HEK293 (cell line): ENCODE measurements around the gene TRDMT1.

Experiments
- CTCF ChIP-seq: fragments of 450-650 bp; formaldehyde crosslinking; IDR thresholded peaks from 2 replicates; pipeline ENCODE4 v1.5.1; 2016; ENCODE audit warnings: missing biosample characterization, missing genetic modification characterization
- MYNN ChIP-seq: fragments of 450-650 bp; formaldehyde crosslinking; IDR thresholded peaks from 2 replicates; pipeline ENCODE4 v1.5.1; 2016; ENCODE audit warnings: missing biosample characterization, missing genetic modification characterization, borderline replicate concordance
- REST ChIP-seq: fragments of 450-650 bp; formaldehyde crosslinking; IDR thresholded peaks from 2 replicates; pipeline ENCODE4 v1.5.1; 2016; ENCODE audit warnings: missing biosample characterization, missing genetic modification characterization
- SCRT2 ChIP-seq: fragments of 450-650 bp; formaldehyde crosslinking; IDR thresholded peaks from 2 replicates; pipeline ENCODE4 v1.5.1; 2016; ENCODE audit warnings: missing biosample characterization, missing genetic modification characterization
- YY1 ChIP-seq: fragments of 450-650 bp; formaldehyde crosslinking; IDR thresholded peaks from 2 replicates; pipeline ENCODE4 v1.5.1; 2018; ENCODE audit warnings: missing biosample characterization, missing genetic modification characterization
- ZBTB20 ChIP-seq: fragments of 450-650 bp; formaldehyde crosslinking; IDR thresholded peaks from 2 replicates; pipeline ENCODE4 v1.5.1; 2016; ENCODE audit warnings: missing biosample characterization, missing genetic modification characterization
- ZBTB7A ChIP-seq: fragments of 450-650 bp; formaldehyde crosslinking; IDR thresholded peaks from 2 replicates; pipeline ENCODE4 v1.5.1; 2016; ENCODE audit warnings: low read depth, missing biosample characterization, missing genetic modification characterization
- ZNF544 ChIP-seq: fragments of 450-650 bp; formaldehyde crosslinking; IDR thresholded peaks from 2 replicates; pipeline ENCODE4 v1.5.0; 2017; ENCODE audit warnings: missing biosample characterization, missing genetic modification characterization

- TF ChIP-seq MYNN (tag by site-specific recombination) (no peak), CTCF (tag by site-specific recombination) (no peak), ZNF544 (tag by site-specific recombination) (no peak), YY1 (tag by site-specific recombination) (no peak), REST (tag by site-specific recombination) (no peak), SCRT2 (tag by site-specific recombination) (no peak), ZBTB20 (tag by site-specific recombination) (no peak), ZBTB7A (tag by site-specific recombination) (no peak)
Measured at GRCh38 chr10:17209881-17210280, 8.4 kb upstream of the TRDMT1 start.
